Skeletal muscle satellite cell (primary cell): Measurements from ENCODE around the gene CSF1R.

Experiments used
- H3K27me3 ChIP-seq: 2 replicates; pipeline ENCODE4 v1.7.0; 2013; ENCODE audit warnings: low read length; ENCODE audit not compliant: control insufficient read depth, insufficient read depth
- H3K36me3 ChIP-seq: 2 replicates; pipeline ENCODE4 v1.7.0; 2013; ENCODE audit warnings: mild to moderate bottlenecking, control low read depth, low read length; ENCODE audit not compliant: insufficient read depth
- H3K4me1 ChIP-seq: 2 replicates; pipeline ENCODE4 v1.7.0; 2013; ENCODE audit warnings: low read length; ENCODE audit not compliant: control insufficient read depth, insufficient read depth
- H3K4me2 ChIP-seq: 2 replicates; pipeline ENCODE4 v1.7.0; 2013; ENCODE audit warnings: mild to moderate bottlenecking, low read length
- H3K4me3 ChIP-seq: 2 replicates; pipeline ENCODE4 v1.7.0; 2013; ENCODE audit warnings: low read length
- H3K9ac ChIP-seq: 2 replicates; pipeline ENCODE4 v1.7.0; 2013; ENCODE audit warnings: mild to moderate bottlenecking, low read depth, low read length, moderate library complexity
- H3K9me3 ChIP-seq: replicated peaks from 2 replicates; pipeline ENCODE4 v1.7.0; 2013; ENCODE audit warnings: mild to moderate bottlenecking, control low read depth, low read length

Gene CSF1R

DNA sequence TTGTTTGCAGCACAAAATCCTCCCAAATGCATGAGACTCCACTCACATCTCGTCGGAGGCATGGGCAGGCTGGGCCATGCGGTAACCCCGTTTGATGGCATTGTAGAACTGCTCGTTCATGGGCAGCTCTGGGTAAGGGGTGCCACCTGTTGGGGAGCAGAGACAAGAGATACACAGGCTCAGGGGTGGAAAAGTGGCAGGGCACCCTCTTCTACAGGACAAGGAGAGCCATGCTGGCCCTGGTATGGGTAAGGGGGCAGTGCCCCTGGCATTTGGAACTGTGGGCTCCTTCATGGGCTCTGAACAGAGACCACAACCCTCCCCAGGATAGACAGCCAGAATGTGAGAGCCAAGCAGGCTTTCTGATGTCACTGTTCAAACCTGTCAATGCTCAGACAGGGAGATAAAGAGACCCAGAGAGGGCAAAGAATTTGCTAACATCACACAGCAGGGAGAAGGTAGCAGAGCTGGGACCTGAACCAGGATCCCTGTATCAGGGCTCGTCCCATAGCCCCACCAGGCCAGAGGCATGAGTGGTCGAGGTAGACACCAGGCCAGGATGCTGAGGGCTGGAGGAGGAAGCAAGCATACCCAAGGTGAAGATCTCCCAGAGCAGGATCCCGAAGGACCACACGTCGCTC is 33.2 kb upstream of the CSF1R start:
- H3K4me1 ChIP-seq: peaks cover 4% of the 10 kb centered on the region
- no peak overlapping the region for H3K4me3 ChIP-seq
- H3K4me2 ChIP-seq: no peak overlapping the region
- no peaks in the 10 kb centered on the region for H3K9me3 ChIP-seq
- H3K9ac ChIP-seq: no peak overlapping the region
- peaks cover 9% of the 10 kb centered on the region for H3K36me3 ChIP-seq
- no peaks in the 10 kb centered on the region for H3K27me3 ChIP-seq

DNA sequence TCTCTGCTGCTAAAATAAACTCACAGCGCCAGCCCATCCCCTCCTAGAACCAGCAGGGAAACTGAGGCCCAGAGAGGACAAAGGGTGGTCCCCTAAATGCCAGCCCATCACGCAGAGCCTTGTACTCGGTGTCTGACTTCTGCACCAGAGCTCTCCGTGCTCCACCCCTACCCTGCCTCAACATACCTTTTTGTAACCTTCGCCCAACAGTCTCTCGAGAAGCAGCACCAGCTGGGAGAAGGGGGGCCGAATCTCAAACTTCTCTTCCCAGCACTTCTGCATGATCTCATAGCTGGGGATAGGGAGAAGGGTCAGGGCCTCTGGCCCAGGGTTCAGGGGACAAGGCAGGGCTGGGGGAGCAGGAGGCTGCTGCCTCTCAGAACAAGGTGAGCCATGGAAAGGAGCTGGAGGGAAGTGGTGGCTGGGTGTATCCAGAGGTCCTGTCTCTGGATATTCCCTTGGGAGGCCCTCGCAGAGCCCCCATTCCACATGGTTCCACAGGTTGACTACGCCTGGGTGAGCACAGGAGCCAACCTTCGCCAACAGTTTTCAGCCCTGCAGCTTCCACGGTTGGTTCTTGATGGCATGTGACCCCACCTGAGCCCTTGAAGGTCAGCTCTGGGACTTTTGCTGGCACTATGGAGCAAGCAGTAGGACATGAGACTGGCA is 32.3 kb upstream of the CSF1R start:
- no peaks in the 10 kb centered on the region for H3K27me3 ChIP-seq
- H3K4me3 ChIP-seq: no peak overlapping the region
- peaks cover 9% of the 10 kb centered on the region for H3K36me3 ChIP-seq
- H3K9ac ChIP-seq: no peak overlapping the region
- no peak overlapping the region for H3K4me2 ChIP-seq
- peaks cover 4% of the 10 kb centered on the region for H3K4me1 ChIP-seq
- H3K9me3 ChIP-seq: no peaks in the 10 kb centered on the region

DNA sequence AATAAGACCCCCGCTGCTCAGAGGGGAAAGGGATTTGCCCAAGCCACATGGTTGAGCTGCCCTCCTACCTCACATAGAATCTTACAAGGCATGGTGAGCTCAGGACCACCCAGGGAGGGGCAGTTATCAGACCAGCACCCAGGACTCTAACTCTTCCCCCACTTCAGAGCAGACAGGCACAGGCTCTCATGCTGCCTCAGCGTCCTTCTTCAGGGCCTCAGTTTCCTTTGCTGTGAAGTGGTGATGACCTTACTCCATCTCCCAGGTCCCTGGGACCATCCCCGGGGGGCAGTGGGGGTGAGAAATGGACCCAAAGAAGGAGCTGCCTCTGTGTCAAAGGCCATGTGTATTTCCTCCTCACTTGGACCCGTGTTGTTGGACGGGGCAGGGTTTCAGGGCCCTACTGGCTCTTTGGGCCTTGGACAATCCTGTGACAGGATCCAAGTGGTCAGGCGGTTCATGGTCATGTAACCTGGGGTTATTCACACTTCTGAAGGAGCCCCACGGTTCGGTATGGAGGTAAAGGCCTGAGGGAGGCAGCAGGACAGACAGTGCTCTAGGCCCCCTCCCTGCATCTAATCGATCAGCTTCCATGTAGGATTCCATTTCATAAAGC is 31.7 kb upstream of the CSF1R start:
- no peak overlapping the region for H3K9ac ChIP-seq
- H3K4me2 ChIP-seq: no peak overlapping the region
- H3K4me3 ChIP-seq: no peak overlapping the region
- H3K27me3 ChIP-seq: no peaks in the 10 kb centered on the region
- peaks cover 5% of the 10 kb centered on the region for H3K36me3 ChIP-seq
- no peaks in the 10 kb centered on the region for H3K9me3 ChIP-seq
- peaks cover 8% of the 10 kb centered on the region for H3K4me1 ChIP-seq

DNA sequence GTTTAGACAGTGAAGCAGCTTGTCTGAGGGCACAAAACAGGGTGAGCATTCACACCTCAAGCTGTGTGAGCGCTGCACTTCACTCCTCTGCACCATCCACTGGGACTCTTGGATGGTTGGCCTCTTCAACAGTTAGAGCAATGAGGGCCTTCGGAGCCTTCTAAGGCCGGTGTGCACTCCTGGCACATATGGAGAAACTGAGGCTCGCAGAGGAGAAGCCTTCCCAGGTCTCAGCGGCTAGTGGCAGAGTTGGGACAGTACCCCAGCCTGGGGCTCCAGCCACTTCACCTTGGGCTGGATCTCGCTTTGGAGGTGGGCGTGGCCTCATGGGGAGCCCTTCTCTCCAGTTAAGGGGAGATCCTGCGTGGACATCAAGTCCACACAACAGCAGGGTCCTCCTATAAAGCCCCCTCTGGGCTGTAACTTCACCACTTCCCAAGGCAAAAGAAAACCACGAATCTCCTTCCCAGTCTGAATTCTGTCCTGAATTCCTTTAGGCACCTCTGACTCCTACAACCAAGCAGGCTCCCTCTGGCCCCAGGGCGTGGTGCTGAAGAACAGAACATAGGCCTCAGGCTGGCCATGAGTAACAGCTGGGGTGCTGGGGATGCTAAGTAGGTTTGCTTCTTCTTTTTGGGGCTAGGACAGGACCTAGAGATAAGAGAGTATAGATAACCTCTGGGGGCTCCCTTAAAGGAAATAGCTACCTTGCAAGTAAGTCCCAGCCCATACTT is 30.5 kb upstream of the CSF1R start:
- H3K4me3 ChIP-seq: no peak overlapping the region
- H3K9me3 ChIP-seq: no peaks in the 10 kb centered on the region
- no peaks in the 10 kb centered on the region for H3K27me3 ChIP-seq
- no peak overlapping the region for H3K4me2 ChIP-seq
- H3K9ac ChIP-seq: no peak overlapping the region
- peaks cover 2% of the 10 kb centered on the region for H3K36me3 ChIP-seq
- H3K4me1 ChIP-seq: peaks cover 19% of the 10 kb centered on the region

DNA sequence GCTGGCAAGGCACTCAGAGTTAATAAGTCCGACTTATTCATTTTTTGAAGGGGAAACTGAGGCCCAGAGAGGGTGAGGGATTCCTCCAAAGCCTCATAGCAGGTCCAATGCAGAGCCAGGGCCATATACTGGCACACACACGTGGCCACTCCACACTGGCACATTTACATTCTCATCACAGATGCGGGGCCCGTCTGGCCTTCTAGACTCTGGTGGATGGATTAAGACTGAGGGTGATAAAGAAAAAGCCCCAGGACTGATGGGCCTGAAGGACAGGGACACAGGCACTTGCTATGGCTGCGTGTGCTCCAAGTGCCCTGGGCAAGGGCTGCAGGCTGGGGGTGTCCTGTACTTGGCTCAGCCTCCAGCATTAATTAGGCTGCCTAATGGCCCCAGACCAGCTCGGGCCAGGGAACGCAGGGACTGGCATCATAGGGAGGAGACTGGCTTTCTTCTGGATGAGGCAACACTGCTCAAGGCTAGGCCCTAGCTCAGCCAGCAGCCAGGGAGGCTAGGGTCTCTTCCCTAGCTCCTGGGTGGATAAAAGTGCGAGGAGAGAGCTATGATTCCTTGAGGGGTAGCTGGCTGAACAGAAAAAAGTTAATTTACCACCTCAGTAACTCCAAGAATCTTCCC is 28.5 kb upstream of the CSF1R start:
- Histone ChIP-seq H3K9me3 (no peaks in the 10 kb centered on the region), H3K27me3 (no peaks in the 10 kb centered on the region), H3K4me1 (peaks cover 19% of the 10 kb centered on the region), H3K4me3 (no peak overlapping the region), H3K36me3 (no peaks in the 10 kb centered on the region), H3K9ac (no peak overlapping the region), H3K4me2 (no peak overlapping the region)

DNA sequence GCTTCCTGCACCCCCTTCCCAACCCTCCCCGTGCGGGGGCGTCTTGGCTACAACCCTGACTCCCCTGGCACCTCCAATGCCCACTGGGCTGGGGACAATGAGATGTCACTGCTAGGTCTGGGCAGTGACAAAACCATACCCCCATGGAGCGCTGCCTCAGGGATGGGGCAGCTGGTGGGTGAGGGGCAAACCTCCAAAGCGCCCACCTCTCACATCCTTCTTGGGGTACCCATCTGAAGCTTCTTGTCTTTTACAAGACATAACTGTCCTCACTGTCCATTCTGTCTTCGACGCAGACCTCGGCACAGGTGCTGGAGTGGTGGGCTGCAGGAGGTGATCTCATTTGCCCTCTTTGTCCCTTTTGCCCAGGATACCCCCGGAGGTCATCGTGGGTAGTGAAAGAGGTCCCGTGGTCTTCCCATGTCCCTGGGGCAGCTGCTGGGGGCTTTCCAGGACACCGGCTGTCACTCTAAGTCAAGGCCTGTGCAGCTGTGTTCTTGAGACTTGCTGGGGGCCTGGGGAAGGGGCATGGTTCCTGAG is 27.8 kb upstream of the CSF1R start:
- H3K4me2 ChIP-seq: no peak overlapping the region
- H3K36me3 ChIP-seq: no peaks in the 10 kb centered on the region
- no peak overlapping the region for H3K9ac ChIP-seq
- no peak overlapping the region for H3K4me3 ChIP-seq
- H3K4me1 ChIP-seq: peaks cover 19% of the 10 kb centered on the region
- no peaks in the 10 kb centered on the region for H3K9me3 ChIP-seq
- H3K27me3 ChIP-seq: no peaks in the 10 kb centered on the region

DNA sequence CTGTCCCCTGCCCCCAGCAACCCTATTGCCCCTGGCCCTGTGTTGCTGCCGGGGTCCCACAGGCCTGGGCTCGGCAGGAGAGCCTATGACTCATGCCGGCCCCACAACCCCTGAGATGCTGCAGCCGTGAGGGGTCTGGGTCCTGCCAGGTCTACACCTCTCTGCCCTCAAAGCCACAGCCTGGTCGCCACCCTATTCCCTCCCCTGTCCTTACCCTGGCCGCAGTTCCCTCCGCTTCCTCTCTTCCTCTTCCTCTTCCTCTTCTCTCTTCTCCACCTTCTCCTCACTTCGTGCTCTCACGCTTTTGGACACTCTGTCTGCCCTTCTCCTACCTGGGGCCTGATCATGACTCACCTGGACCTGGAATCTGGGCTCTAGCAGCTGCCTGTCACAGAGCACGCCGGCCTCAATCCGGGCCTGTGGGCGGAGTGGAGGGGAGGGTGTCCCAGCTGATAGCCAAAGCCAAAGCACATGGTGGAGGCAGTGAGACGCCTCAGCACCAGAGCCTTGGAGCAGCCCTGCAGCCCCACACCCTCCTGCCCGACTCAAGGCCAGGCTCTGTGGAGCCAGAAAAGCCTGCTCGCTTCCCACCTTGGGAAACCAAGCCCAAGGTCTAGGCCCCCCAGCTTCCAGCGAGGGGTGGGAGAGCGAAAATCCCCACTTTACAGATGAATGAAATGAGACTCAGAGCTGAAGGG is 26.8 kb upstream of the CSF1R start:
- H3K27me3 ChIP-seq: no peaks in the 10 kb centered on the region
- no peak overlapping the region for H3K4me2 ChIP-seq
- H3K36me3 ChIP-seq: no peaks in the 10 kb centered on the region
- no peak overlapping the region for H3K4me3 ChIP-seq
- H3K4me1 ChIP-seq: peaks cover 19% of the 10 kb centered on the region
- peak overlapping the region; percentile 9 for H3K9ac ChIP-seq
- no peaks in the 10 kb centered on the region for H3K9me3 ChIP-seq

DNA sequence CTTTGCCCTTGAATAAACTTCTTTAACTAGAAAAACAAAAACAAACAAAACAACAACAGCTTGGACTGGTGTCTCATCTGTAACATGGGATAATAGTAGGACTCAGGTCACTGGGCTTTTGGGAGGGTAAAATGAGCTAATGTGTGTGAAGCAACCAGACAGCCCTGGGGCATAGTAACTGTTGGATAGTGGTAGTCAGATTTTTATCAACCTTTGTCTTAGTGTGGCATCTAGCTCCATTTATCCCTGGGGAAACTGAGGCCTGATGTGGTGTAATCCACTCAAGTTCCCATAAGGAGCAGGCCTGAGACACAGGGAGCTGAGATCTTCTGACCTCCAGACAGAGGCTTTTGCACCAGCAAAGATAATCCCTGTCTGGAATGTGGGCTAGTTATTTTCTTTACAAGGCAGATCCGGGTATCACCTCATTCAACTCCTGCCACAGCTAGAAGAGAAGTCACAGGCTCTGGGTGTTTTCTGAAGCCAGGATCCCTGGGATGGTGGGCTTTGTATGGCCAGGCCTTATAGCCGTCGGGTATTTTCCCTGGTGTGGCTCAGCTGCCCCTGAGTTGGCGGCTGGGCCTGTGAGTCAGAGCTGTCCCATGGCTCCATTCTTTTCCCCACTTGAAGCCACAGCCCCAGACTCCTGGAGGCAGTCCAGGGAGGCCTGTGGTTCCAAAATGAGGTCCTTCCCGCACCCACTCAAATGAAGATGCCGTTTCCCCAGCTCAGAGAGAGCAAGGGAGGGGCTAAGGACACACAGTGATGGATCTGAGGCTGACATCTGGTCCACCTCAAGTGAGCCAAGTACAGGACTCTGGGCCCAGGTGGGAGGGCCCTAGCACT is 26.1 kb upstream of the CSF1R start:
- no peaks in the 10 kb centered on the region for H3K36me3 ChIP-seq
- H3K4me1 ChIP-seq: peaks cover 19% of the 10 kb centered on the region
- H3K4me3 ChIP-seq: no peak overlapping the region
- H3K9me3 ChIP-seq: no peaks in the 10 kb centered on the region
- peak overlapping the region; percentile 9 for H3K9ac ChIP-seq
- H3K4me2 ChIP-seq: no peak overlapping the region
- no peaks in the 10 kb centered on the region for H3K27me3 ChIP-seq

DNA sequence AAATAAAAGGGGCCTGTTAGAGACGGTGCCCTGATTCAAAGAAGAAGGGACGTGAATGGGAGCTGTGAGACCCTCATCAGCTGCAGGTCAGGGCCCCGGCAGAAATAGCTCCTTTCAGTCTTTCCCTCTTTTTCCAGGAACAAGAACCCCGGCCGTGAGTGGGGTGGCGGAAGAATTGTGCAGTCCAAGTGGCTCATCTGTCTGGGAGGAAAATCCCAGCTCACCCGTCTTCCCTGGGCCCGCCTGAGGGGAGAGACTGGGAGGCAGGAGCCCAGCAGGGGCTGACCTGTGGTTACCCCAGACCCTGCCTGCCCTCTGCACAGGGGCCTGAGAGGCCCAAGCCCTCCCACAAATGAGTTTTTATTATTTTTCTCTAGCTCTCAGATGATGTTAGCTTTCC is 24.8 kb upstream of the CSF1R start:
- no peaks in the 10 kb centered on the region for H3K36me3 ChIP-seq
- H3K9ac ChIP-seq: no peak overlapping the region
- no peaks in the 10 kb centered on the region for H3K27me3 ChIP-seq
- H3K4me3 ChIP-seq: no peak overlapping the region
- H3K9me3 ChIP-seq: no peaks in the 10 kb centered on the region
- peaks cover 15% of the 10 kb centered on the region for H3K4me1 ChIP-seq
- H3K4me2 ChIP-seq: no peak overlapping the region

DNA sequence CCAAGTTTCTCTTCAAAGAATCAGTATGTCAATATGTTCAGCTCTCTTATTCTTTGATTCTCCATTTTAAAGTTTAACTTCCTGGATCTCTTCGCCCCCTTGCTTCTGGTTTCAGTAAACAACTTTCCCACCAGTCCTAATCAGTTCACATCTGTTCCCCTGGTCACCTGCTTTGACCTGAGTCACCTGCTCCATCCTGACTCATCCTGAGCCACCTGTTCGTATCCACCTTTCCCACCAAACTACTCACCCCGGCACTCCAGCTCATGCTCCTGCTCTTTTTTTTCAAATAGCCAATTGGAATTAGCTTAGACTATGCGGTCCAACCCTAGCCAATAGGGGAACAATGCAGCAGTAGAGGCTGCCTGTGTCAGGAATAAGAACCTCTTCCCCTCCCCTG is 23.6 kb upstream of the CSF1R start:
- Histone ChIP-seq H3K27me3 (no peaks in the 10 kb centered on the region), H3K36me3 (no peaks in the 10 kb centered on the region), H3K4me3 (no peak overlapping the region), H3K9ac (no peak overlapping the region), H3K9me3 (no peaks in the 10 kb centered on the region), H3K4me1 (peaks cover 15% of the 10 kb centered on the region), H3K4me2 (no peak overlapping the region)
